Activated CD4-positive, alpha-beta T cell treated with anti-CD3 and anti-CD28 coated beads for 36 hours (primary cell): ENCODE data around the gene HS6ST3. TPM values are rescaled to one million over a fixed set of nuclear protein-coding genes. Genes with fewer than 3 reads are reported as not detected.

ENCODE experiments used
- ATAC-seq: fragments of 200-7000 bp; cut with Tn5 transposase; one replicate; pipeline ENCODE4 v1.10.0; 2021; ENCODE audit warnings: mild to moderate bottlenecking, moderate library complexity
- CTCF ChIA-PET: fragments of 350-600 bp; sonication (Branson Sonifier 250); formaldehyde crosslinking; loops from one replicate; lab custom pipeline; 2021; ENCODE audit warnings: antibody characterized with exemption; lab: Charles Lee
- POLR2A ChIA-PET: fragments of 350-600 bp; sonication (Branson Sonifier 250); formaldehyde crosslinking; loops from one replicate; lab custom pipeline; 2021; ENCODE audit warnings: antibody characterized with exemption, inconsistent platforms; lab: Charles Lee
- DNase-seq: peaks from one replicate; pipeline ENCODE4 v3.0.0-alpha.2; 2020
- H3K27ac Mint-ChIP-seq: one replicate; pipeline ENCODE4 v1.8.0; 2021; ENCODE audit warnings: mixed read lengths
- H3K27me3 Mint-ChIP-seq: one replicate; pipeline ENCODE4 v1.8.0; 2021; ENCODE audit warnings: mixed read lengths
- H3K36me3 Mint-ChIP-seq: one replicate; pipeline ENCODE4 v1.8.0; 2021; ENCODE audit warnings: low read depth, mixed read lengths
- H3K4me1 Mint-ChIP-seq: one replicate; pipeline ENCODE4 v1.8.0; 2021; ENCODE audit warnings: mixed read lengths
- H3K4me3 Mint-ChIP-seq: one replicate; pipeline ENCODE4 v1.8.0; 2021; ENCODE audit warnings: mild to moderate bottlenecking, moderate library complexity, mixed read lengths
- H3K9me3 Mint-ChIP-seq: one replicate; pipeline ENCODE4 v1.8.0; 2021; ENCODE audit warnings: low read depth, mixed read lengths
- intact Hi-C, 2 experiments: fragments of 100-400 bp; cut with DNase I in 1 of 2; cut with micrococcal nuclease in 1 of 2; formaldehyde crosslinking; loops; one replicate each; pipeline versions ENCODE4 v1.14.2 to v1.15.1; 2022 to 2024; cut with DNase I, micrococcal nuclease
- total RNA-seq, 2 experiments: library from RNA; stranded (reverse); gene quantifications; one replicate each; pipeline ENCODE4 v1.2.3, GENCODE V29; 2021

HS6ST3 gene
- total RNA-seq, 2 experiments from 2014 or later: not detected

- no peaks in the 10 kb centered on the region for H3K9me3 Mint-ChIP-seq
- no peak overlapping the region for H3K27ac Mint-ChIP-seq
- DNase-seq (no peak), ATAC-seq (no peak)
- no peak overlapping the region for H3K4me3 Mint-ChIP-seq
- POLR2A ChIA-PET: no interaction called here
- no peaks in the 10 kb centered on the region for H3K4me1 Mint-ChIP-seq
- no peaks in the 10 kb centered on the region for H3K27me3 Mint-ChIP-seq
- no peaks in the 10 kb centered on the region for H3K36me3 Mint-ChIP-seq
- CTCF ChIA-PET: no interaction called here
- intact Hi-C loops: no loop called here
These were observed 82.2 kb downstream of the HS6ST3 start for GRCh38 chr13:96172066-96172465.

GRCh38 chr13:96178759-96179158 is 88.9 kb downstream of the HS6ST3 start:
- ATAC-seq: no peak
- no peak overlapping the region for H3K4me3 Mint-ChIP-seq
- no peaks in the 10 kb centered on the region for H3K9me3 Mint-ChIP-seq
- no peaks in the 10 kb centered on the region for H3K4me1 Mint-ChIP-seq
- H3K27ac Mint-ChIP-seq: no peak overlapping the region
- ChIA-PET CTCF (no interaction called here), POLR2A (no interaction called here)
- peaks cover 2% of the 10 kb centered on the region for H3K27me3 Mint-ChIP-seq
- no peak for DNase-seq
- intact Hi-C loops: no loop called here
- no peaks in the 10 kb centered on the region for H3K36me3 Mint-ChIP-seq

- Mint-ChIP-seq H3K27me3 (peaks cover 2% of the 10 kb centered on the region), H3K9me3 (peaks cover under 1% of the 10 kb centered on the region), H3K27ac (no peak overlapping the region), H3K4me1 (no peaks in the 10 kb centered on the region), H3K4me3 (no peak overlapping the region), H3K36me3 (no peaks in the 10 kb centered on the region)
- intact Hi-C loops: no loop called here
- POLR2A ChIA-PET: no interaction called here
- CTCF ChIA-PET: no interaction called here
- DNase-seq (no peak), ATAC-seq (no peak)
These were observed 89.4 kb downstream of the HS6ST3 start for GRCh38 chr13:96179309-96179708.

GRCh38 chr13:96181911-96182310 is 92.0 kb downstream of the HS6ST3 start:
- Mint-ChIP-seq H3K9me3 (peaks cover 5% of the 10 kb centered on the region), H3K27me3 (peaks cover 2% of the 10 kb centered on the region), H3K27ac (no peak overlapping the region), H3K36me3 (no peaks in the 10 kb centered on the region), H3K4me1 (no peaks in the 10 kb centered on the region), H3K4me3 (no peak overlapping the region)
- ChIA-PET POLR2A (no interaction called here), CTCF (interaction anchor here (0.7 kb wide), 1 partner anchor 865 kb away, joined by 4 read pairs; no protein-coding TSS in a partner anchor)
- DNase-seq (no peak), ATAC-seq (no peak)
- intact Hi-C loops: no loop called here

GRCh38 chr13:96185818-96186217 is 95.9 kb downstream of the HS6ST3 start:
- intact Hi-C loops: no loop called here
- no peaks in the 10 kb centered on the region for H3K36me3 Mint-ChIP-seq
- ChIA-PET CTCF (no interaction called here), POLR2A (no interaction called here)
- peaks cover 2% of the 10 kb centered on the region for H3K27me3 Mint-ChIP-seq
- no peak overlapping the region for H3K4me3 Mint-ChIP-seq
- ATAC-seq (no peak), DNase-seq (no peak)
- no peak overlapping the region for H3K27ac Mint-ChIP-seq
- H3K4me1 Mint-ChIP-seq: no peaks in the 10 kb centered on the region
- H3K9me3 Mint-ChIP-seq: peaks cover 5% of the 10 kb centered on the region

- DNase-seq (no peak), ATAC-seq (no peak)
- H3K4me1 Mint-ChIP-seq: no peaks in the 10 kb centered on the region
- ChIA-PET CTCF (no interaction called here), POLR2A (no interaction called here)
- intact Hi-C loops: no loop called here
- no peaks in the 10 kb centered on the region for H3K36me3 Mint-ChIP-seq
- no peaks in the 10 kb centered on the region for H3K27me3 Mint-ChIP-seq
- H3K4me3 Mint-ChIP-seq: no peak overlapping the region
- no peaks in the 10 kb centered on the region for H3K9me3 Mint-ChIP-seq
- H3K27ac Mint-ChIP-seq: no peak overlapping the region
These were observed 101.5 kb downstream of the HS6ST3 start for GRCh38 chr13:96191367-96191766.

GRCh38 chr13:96193728-96194310 is 103.9 kb downstream of the HS6ST3 start:
- DNase-seq (no peak), ATAC-seq (no peak)
- POLR2A ChIA-PET: no interaction called here
- Mint-ChIP-seq H3K27me3 (no peaks in the 10 kb centered on the region), H3K4me3 (no peak overlapping the region), H3K36me3 (no peaks in the 10 kb centered on the region), H3K27ac (no peak overlapping the region), H3K9me3 (no peaks in the 10 kb centered on the region), H3K4me1 (no peaks in the 10 kb centered on the region)
- intact Hi-C loops: no loop called here
- CTCF ChIA-PET: no interaction called here

GRCh38 chr13:96198038-96198437 is 108.1 kb downstream of the HS6ST3 start:
- DNase-seq (no peak), ATAC-seq (no peak)
- H3K36me3 Mint-ChIP-seq: no peaks in the 10 kb centered on the region
- CTCF ChIA-PET: interaction anchor here (0.6 kb wide), 2 partner anchors 123 to 273 kb away, joined by 3 read pairs; no protein-coding TSS in a partner anchor
- peaks cover 2% of the 10 kb centered on the region for H3K9me3 Mint-ChIP-seq
- H3K4me1 Mint-ChIP-seq: no peaks in the 10 kb centered on the region
- no peaks in the 10 kb centered on the region for H3K27me3 Mint-ChIP-seq
- POLR2A ChIA-PET: no interaction called here
- no peak overlapping the region for H3K4me3 Mint-ChIP-seq
- no peak overlapping the region for H3K27ac Mint-ChIP-seq
- intact Hi-C loops: no loop called here

- ATAC-seq: no peak
- DNase-seq: no peak
- H3K9me3 Mint-ChIP-seq: peaks cover 2% of the 10 kb centered on the region
- no peaks in the 10 kb centered on the region for H3K4me1 Mint-ChIP-seq
- no peaks in the 10 kb centered on the region for H3K27me3 Mint-ChIP-seq
- H3K27ac Mint-ChIP-seq: no peak overlapping the region
- intact Hi-C loops: no loop called here
- H3K36me3 Mint-ChIP-seq: no peaks in the 10 kb centered on the region
- CTCF ChIA-PET: no interaction called here
- H3K4me3 Mint-ChIP-seq: no peak overlapping the region
- POLR2A ChIA-PET: no interaction called here
These were observed 109.4 kb downstream of the HS6ST3 start for GRCh38 chr13:96199315-96199714.

GRCh38 chr13:96200810-96201209 is 110.9 kb downstream of the HS6ST3 start:
- H3K9me3 Mint-ChIP-seq: peaks cover 2% of the 10 kb centered on the region
- no peak for DNase-seq
- no peak overlapping the region for H3K27ac Mint-ChIP-seq
- POLR2A ChIA-PET: no interaction called here
- CTCF ChIA-PET: no interaction called here
- H3K4me1 Mint-ChIP-seq: no peaks in the 10 kb centered on the region
- H3K36me3 Mint-ChIP-seq: no peaks in the 10 kb centered on the region
- intact Hi-C loops: no loop called here
- H3K4me3 Mint-ChIP-seq: no peak overlapping the region
- H3K27me3 Mint-ChIP-seq: no peaks in the 10 kb centered on the region
- ATAC-seq: no peak

- DNase-seq (no peak), ATAC-seq (no peak)
- intact Hi-C loops: no loop called here
- no peak overlapping the region for H3K27ac Mint-ChIP-seq
- POLR2A ChIA-PET: no interaction called here
- H3K4me1 Mint-ChIP-seq: no peaks in the 10 kb centered on the region
- no peaks in the 10 kb centered on the region for H3K27me3 Mint-ChIP-seq
- no peaks in the 10 kb centered on the region for H3K36me3 Mint-ChIP-seq
- H3K4me3 Mint-ChIP-seq: no peak overlapping the region
- CTCF ChIA-PET: no interaction called here
- H3K9me3 Mint-ChIP-seq: peaks cover 4% of the 10 kb centered on the region
These were observed 112.4 kb downstream of the HS6ST3 start for GRCh38 chr13:96202315-96202714.

- POLR2A ChIA-PET: no interaction called here
- H3K36me3 Mint-ChIP-seq: no peaks in the 10 kb centered on the region
These were observed 113.6 kb downstream of the HS6ST3 start for GRCh38 chr13:96203471-96203870.

More at GRCh38 chr13:96203471-96203870, 113.6 kb downstream of the HS6ST3 start:
- Mint-ChIP-seq H3K27me3 (no peaks in the 10 kb centered on the region), H3K9me3 (peaks cover 4% of the 10 kb centered on the region), H3K4me3 (no peak overlapping the region), H3K27ac (no peak overlapping the region), H3K4me1 (no peaks in the 10 kb centered on the region)
- intact Hi-C loops: no loop called here
- CTCF ChIA-PET: no interaction called here
- ATAC-seq: no peak
- no peak for DNase-seq
